Measurements from ENCODE around the gene CBR1.
"Not testable (repeated sequence)": the region's sequence is repeated elsewhere in the genome, so short reads cannot be mapped to it uniquely, and the experiment has no call there.

CBR1 gene

GRCh38 chr21:36082237-36082664 lies 12.4 kb downstream of the CBR1 start:
- no peak for DNase-seq

- no peak for DNase-seq
These were observed 17.7 kb downstream of the CBR1 start for GRCh38 chr21:36087362-36088138.

- no peak for DNase-seq
These were observed 20.1 kb downstream of the CBR1 start for GRCh38 chr21:36089946-36090345.

- DNase-seq: no peak
These were observed 22.9 kb downstream of the CBR1 start for GRCh38 chr21:36092681-36093080.

- DNase-seq: no peak
These were observed 23.7 kb downstream of the CBR1 start for GRCh38 chr21:36093512-36093911.

GRCh38 chr21:36096398-36097290 lies 26.8 kb downstream of the CBR1 start:
- DNase-seq: no peak

GRCh38 chr21:36097427-36098181 lies 27.8 kb downstream of the CBR1 start:
- peak; percentile 78 for DNase-seq

- DNase-seq: no peak
These were observed 28.3 kb downstream of the CBR1 start for GRCh38 chr21:36098182-36098532.

- no peak for DNase-seq
These were observed 29.2 kb downstream of the CBR1 start for GRCh38 chr21:36099000-36099399.

- DNase-seq: not testable (repeated sequence)
These were observed 29.9 kb downstream of the CBR1 start for GRCh38 chr21:36099695-36100211.

- DNase-seq: no peak
These were observed 31.3 kb downstream of the CBR1 start for GRCh38 chr21:36100971-36101641.

- no peak for DNase-seq
These were observed 33.6 kb downstream of the CBR1 start for GRCh38 chr21:36103434-36103833.

GRCh38 chr21:36104317-36105300 lies 34.8 kb downstream of the CBR1 start:
- no peak for DNase-seq

- no peak for DNase-seq
These were observed 35.6 kb downstream of the CBR1 start for GRCh38 chr21:36105327-36105842.

GRCh38 chr21:36109868-36110267 lies 40.0 kb downstream of the CBR1 start:
- DNase-seq: no peak

GRCh38 chr21:36111238-36111637 lies 41.4 kb downstream of the CBR1 start:
- no peak for DNase-seq

GRCh38 chr21:36113647-36114428 lies 44.0 kb downstream of the CBR1 start:
- DNase-seq: no peak

GRCh38 chr21:36115138-36115730 lies 45.4 kb downstream of the CBR1 start:
- no peak for DNase-seq

GRCh38 chr21:36117286-36117741 lies 47.5 kb downstream of the CBR1 start:
- no peak for DNase-seq
